ENCODE measurements around the gene CCNE1. TPM values are rescaled to one million over a fixed set of nuclear protein-coding genes. Genes with fewer than 3 reads are reported as not detected.

CCNE1 gene
- total and polyA plus RNA-seq, 10 of the 15 experiments (the other 5 are each of a cell fraction or from before 2014, with no cell fraction given), result 6.3 to 44.2 (median 35.8) TPM

GRCh38 chr19:29798774-29799497 is 12.9 kb upstream of the CCNE1 start:
- no peak overlapping the region for H2AFZ ChIP-seq (ENCODE audit: control insufficient read depth, low read depth, low read length)
- H3K9ac ChIP-seq (ENCODE audit: control insufficient read depth, insufficient read depth, low read length), result no peak overlapping the region
- DNase-seq (ENCODE audit: low read depth, low spot score), result no peak
- TF ChIP-seq NFYA (IDR thresholded peaks at IDR 0.05; ENCODE audit: borderline replicate concordance, low read depth, low read length) (no peak), CREB1 (IDR thresholded peaks at IDR 0.05; ENCODE audit: low read depth) (no peak), SUPT20H (IDR thresholded peaks at IDR 0.05; ENCODE audit: borderline replicate concordance, control insufficient read depth, low read depth, low read length) (no peak), E2F8 (IDR thresholded peaks at IDR 0.05; ENCODE audit: low read depth, partially characterized antibody) (no peak), PBX3 (IDR thresholded peaks at IDR 0.05; ENCODE audit: insufficient replicate concordance, low read depth, low read length) (no peak), SMAD1 (IDR thresholded peaks at IDR 0.05; ENCODE audit: low read depth, partially characterized antibody) (no peak), RELB (IDR thresholded peaks at IDR 0.05; ENCODE audit: low read depth) (no peak)
- H4K20me1 ChIP-seq (ENCODE audit: control insufficient read depth, insufficient read depth), result no peaks in the 10 kb centered on the region
- H3K27me3 ChIP-seq (replicated peaks in 1 of 2; ENCODE audit: control insufficient read depth in 2 of 2, insufficient read depth in 2 of 2, low read length in 1 of 2), result no peaks in the 10 kb centered on the region
- no peak overlapping the region for H3K4me3 ChIP-seq
- FAIRE-seq, result no peak
- ChIA-PET POLR2A (no interaction called here), CTCF (no interaction called here), RAD21 (ENCODE audit: unreplicated experiment) (no interaction called here), SMC1A (ENCODE audit: uncharacterized antibody, unreplicated experiment) (no interaction called here)
- no peak overlapping the region for H3K4me2 ChIP-seq (ENCODE audit: control insufficient read depth, insufficient read depth)
- H3K9me3 ChIP-seq (replicated peaks; ENCODE audit: control insufficient read depth, insufficient read depth, low read length), result no peaks in the 10 kb centered on the region
- in situ Hi-C loops (cut with MboI) (no loop called here), intact Hi-C loops (cut with micrococcal nuclease; ENCODE audit: unreplicated experiment) (no loop called here)
- 86% methylated on average over 9 of the region's 9 CpGs for WGBS (ENCODE audit: insufficient coverage, insufficient replicate concordance, low lambda C conversion rate, missing lambda C conversion rate)
- H3K36me3 ChIP-seq (ENCODE audit: control insufficient read depth in 2 of 2, insufficient read depth in 2 of 2, low read length in 1 of 2), result no peaks in the 10 kb centered on the region
- BruUV-seq (replicated peaks), result no TSS peak
- ATAC-seq, result no peak
- peaks cover under 1% of the 10 kb centered on the region for H3K4me1 ChIP-seq (ENCODE audit: control insufficient read depth, insufficient read depth, low read length)
- no peak overlapping the region for H3K27ac ChIP-seq (ENCODE audit: control insufficient read depth, insufficient read depth)
- no peaks in the 10 kb centered on the region for H3K79me2 ChIP-seq (ENCODE audit: control insufficient read depth, insufficient read depth, low read length)
